RWPE1 (cell line): ENCODE measurements around the gene SLC24A4.

Experiments used
- CTCF ChIA-PET: fragments of 350-600 bp; sonication (Branson Sonifier 250); formaldehyde crosslinking; extraction: SDS; loops from one replicate; lab custom pipeline; 2021; lab: Yijun Ruan, JAX
- POLR2A ChIA-PET: fragments of 400-600 bp; formaldehyde crosslinking; extraction: SDS; loops from one replicate; lab custom pipeline; 2020; ENCODE audit warnings: antibody characterized with exemption; ENCODE audit not compliant: low non-redundant PET; lab: Yijun Ruan, JAX
- DNase-seq: peaks from one replicate; pipeline ENCODE4 v3.0.0; 2012; ENCODE audit warnings: low spot score
- H3K27ac ChIP-seq: fragments of 450-650 bp; 2 replicates; pipeline ENCODE4 v1.5.1; 2017
- TF ChIP-seq, protein P1 (sequence below): fragments of 450-650 bp; conservative IDR thresholded peaks from 2 replicates; pipeline ENCODE4 v1.5.1; 2017; ENCODE audit warnings: low read depth, mild to moderate bottlenecking

The SLC24A4 gene

GRCh38 chr14:92513966-92514843, 191.2 kb downstream of the SLC24A4 start:
- TF ChIP-seq, protein P1, sequence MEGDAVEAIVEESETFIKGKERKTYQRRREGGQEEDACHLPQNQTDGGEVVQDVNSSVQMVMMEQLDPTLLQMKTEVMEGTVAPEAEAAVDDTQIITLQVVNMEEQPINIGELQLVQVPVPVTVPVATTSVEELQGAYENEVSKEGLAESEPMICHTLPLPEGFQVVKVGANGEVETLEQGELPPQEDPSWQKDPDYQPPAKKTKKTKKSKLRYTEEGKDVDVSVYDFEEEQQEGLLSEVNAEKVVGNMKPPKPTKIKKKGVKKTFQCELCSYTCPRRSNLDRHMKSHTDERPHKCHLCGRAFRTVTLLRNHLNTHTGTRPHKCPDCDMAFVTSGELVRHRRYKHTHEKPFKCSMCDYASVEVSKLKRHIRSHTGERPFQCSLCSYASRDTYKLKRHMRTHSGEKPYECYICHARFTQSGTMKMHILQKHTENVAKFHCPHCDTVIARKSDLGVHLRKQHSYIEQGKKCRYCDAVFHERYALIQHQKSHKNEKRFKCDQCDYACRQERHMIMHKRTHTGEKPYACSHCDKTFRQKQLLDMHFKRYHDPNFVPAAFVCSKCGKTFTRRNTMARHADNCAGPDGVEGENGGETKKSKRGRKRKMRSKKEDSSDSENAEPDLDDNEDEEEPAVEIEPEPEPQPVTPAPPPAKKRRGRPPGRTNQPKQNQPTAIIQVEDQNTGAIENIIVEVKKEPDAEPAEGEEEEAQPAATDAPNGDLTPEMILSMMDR, result no peak
- POLR2A ChIA-PET, result interaction anchor here (0.5 kb wide), 1 partner anchor 26 kb away, joined by 4 read pairs; no protein-coding TSS in a partner anchor
- DNase-seq, result peak; percentile 33
- no peak overlapping the region for H3K27ac ChIP-seq
- CTCF ChIA-PET, result interaction anchor here (0.6 to 1.0 kb wide), 2 partner anchors 13 to 156 kb away, joined by 3 to 5 read pairs; no protein-coding TSS in a partner anchor

GRCh38 chr14:92514844-92515514, 192.0 kb downstream of the SLC24A4 start:
- DNase-seq, result no peak
- POLR2A ChIA-PET, result interaction anchor here (0.5 kb wide), 1 partner anchor 25 kb away, joined by 4 read pairs; no protein-coding TSS in a partner anchor
- no peak overlapping the region for H3K27ac ChIP-seq
- TF ChIP-seq, protein P1, result no peak
- CTCF ChIA-PET, result interaction anchor here (0.6 to 1.0 kb wide), 2 partner anchors 12 to 155 kb away, joined by 3 to 5 read pairs; no protein-coding TSS in a partner anchor

DNA sequence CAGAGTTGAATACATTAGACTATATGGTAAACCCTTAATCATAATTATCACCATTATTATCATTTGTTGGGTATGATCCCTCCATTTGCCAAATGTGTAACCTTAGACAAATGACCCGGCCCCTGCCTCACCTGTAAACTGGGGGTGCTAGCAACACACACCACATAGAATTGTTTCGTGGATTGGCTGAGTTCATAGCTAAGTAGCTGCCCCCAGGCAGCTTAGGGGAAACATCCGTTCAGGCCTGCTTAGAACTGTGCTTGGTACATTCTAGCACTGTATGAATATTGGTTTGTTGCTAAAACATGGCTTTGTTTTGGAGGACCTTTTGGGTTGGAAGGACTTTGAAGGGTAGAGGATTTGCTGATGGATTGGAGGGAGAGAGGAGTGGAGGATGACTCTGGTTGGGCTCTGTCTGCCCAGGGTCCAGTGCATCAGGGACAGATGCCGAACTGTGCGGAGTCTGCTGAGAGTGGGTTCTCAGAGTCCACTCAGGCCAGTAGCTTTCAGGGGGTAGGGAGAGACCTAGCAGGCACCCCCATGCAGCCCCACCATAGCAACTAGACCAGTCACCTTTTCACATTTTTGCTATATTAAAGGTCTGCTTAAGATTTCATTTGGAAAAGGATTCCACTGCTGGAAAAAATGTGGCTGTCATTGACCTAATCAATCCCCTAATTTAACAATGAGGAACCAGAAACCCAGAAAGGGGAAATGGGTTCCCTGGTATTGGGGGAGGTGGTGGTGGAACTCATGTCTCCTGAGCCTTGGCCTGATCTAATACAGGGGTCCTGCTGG, 192.8 kb downstream of the SLC24A4 start:
- TF ChIP-seq, protein P1, result no peak
- POLR2A ChIA-PET, result no interaction called here
- CTCF ChIA-PET, result no interaction called here
- no peak overlapping the region for H3K27ac ChIP-seq
- no peak for DNase-seq

DNA sequence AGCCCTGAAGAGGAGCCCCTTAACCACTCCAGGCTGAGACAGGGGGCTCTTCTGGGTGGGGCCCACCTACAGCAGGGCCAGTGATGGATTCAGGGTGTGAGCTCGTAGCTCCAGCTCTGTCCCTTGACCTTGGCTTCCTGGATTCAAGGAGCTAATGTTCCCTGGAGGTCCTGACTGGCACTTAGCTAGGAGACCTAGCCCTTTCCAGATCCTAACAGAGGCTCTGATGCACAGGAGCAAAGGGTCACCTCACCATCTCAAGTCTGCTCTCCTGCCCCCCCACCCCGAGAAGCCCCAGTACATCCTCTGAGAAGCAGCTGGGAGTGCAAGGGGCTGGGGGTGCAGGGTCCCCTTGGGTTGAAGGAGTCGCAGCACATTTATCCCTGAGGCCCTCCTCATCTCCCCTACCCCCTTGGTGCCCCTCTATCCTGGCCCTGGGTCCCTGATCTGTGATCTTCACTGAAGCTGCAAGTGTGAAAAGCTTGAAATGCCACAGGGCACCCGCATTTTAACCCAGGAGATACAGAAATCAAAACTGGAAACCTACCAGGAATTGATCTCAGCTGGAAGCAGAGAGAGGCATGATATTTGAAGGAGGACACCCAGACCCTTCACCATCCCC, 193.5 kb downstream of the SLC24A4 start:
- H3K27ac ChIP-seq, result no peak overlapping the region
- CTCF ChIA-PET, result no interaction called here
- no peak for DNase-seq
- TF ChIP-seq, protein P1, result no peak
- POLR2A ChIA-PET, result no interaction called here

DNA sequence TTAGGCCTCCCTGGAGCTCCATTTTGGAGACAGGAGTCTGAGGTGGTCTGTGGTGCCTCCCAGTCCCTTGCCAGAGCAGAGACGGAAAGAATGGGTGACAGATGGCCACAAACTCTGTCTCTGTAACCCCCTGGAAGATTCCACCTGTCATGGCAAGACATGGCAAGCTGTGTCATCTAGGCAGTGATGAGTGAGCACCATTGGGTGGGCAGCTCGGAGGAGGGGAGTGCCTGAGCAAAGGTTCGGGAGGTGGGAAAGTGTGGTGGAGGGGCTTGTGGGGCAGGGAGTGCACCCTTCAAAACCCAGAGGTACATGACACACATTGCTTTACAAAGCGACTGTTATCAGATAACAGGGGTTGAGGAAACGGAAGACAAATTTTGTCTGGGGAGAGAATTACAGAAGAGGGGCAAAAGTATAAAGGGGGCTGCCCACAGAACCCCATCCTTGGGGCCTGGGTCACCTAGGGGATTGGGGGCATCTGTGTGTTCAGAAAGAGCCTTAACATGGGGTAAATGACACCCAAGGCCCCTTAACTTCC, 194.1 kb downstream of the SLC24A4 start:
- TF ChIP-seq, protein P1, result no peak
- ChIA-PET CTCF (no interaction called here), POLR2A (no interaction called here)
- H3K27ac ChIP-seq, result no peak overlapping the region
- no peak for DNase-seq
